Gastrocnemius medialis (tissue), 4 donors: ENCODE measurements around the gene RTKN2. TPM values are rescaled to one million over a fixed set of nuclear protein-coding genes. Genes with fewer than 3 reads are reported as not detected.

Experiments used
- ATAC-seq, 2 donors: fragments of 150-250 bp; one replicate each; pipeline ENCODE4 v1.9.1; 2016
- DNase-seq, 2 donors: peaks; one replicate each; pipeline ENCODE4 v3.0.0-alpha.2; 2019
- H3K27ac ChIP-seq, 4 donors: fragments of 200-600 bp; sonication (generic); 1 replicate in 1 of 4; 2 replicates in 3 of 4; pipeline ENCODE4 v1.5.1; 2016 to 2018; ENCODE audit warnings: mild to moderate bottlenecking in 2 of 4, moderate library complexity in 1 of 4
- H3K27me3 ChIP-seq, 3 donors: fragments of 200-600 bp; sonication (generic) in 2 of 3; 1 replicate in 1 of 3; 2 replicates in 2 of 3; pipeline versions ENCODE4 v1.5.1 to v1.6.0; 2016 to 2019; ENCODE audit warnings: mild to moderate bottlenecking in 1 of 3, moderate library complexity in 1 of 3
- H3K36me3 ChIP-seq, 2 donors: fragments of 200-600 bp; sonication (generic) in 1 of 2; one replicate each; pipeline ENCODE4 v1.5.1; 2017 to 2018
- H3K4me1 ChIP-seq, 2 donors: fragments of 200-600 bp; sonication (generic) in 1 of 2; one replicate each; pipeline ENCODE4 v1.5.1; 2016 to 2017; ENCODE audit warnings: mild to moderate bottlenecking in 2 of 2
- H3K4me3 ChIP-seq, 4 donors: fragments of 200-600 bp; sonication (generic) in 3 of 4; 1 replicate in 1 of 4; 2 replicates in 3 of 4; pipeline ENCODE4 v1.5.1; 2016 to 2019; ENCODE audit warnings: mild to moderate bottlenecking in 2 of 4
- H3K9me3 ChIP-seq, 3 donors: fragments of 200-600 bp; sonication (generic) in 2 of 3; 1 replicate in 1 of 3; 2 replicates in 2 of 3; pipeline ENCODE4 v1.5.1; 2016 to 2019
- CTCF ChIP-seq, 5 experiments: fragments of 450-650 bp in 3 of 5; fragments of 200-600 bp in 2 of 5; sonication (generic) in 2 of 5; IDR thresholded peaks in 4 of 5; conservative IDR thresholded peaks in 1 of 5; 1 replicate in 4 of 5; 2 replicates in 1 of 5; pipeline ENCODE4 v1.5.1; 2016 to 2019; ENCODE audit warnings: antibody characterized with exemption in 5 of 5, mild to moderate bottlenecking in 3 of 5, moderate library complexity in 3 of 5
- POLR2A ChIP-seq, 2 donors: fragments of 450-650 bp; IDR thresholded peaks; one replicate each; pipeline ENCODE4 v1.6.1; 2017; ENCODE audit warnings: antibody characterized with exemption in 2 of 2, mild to moderate bottlenecking in 2 of 2, moderate library complexity in 2 of 2
- in situ Hi-C, 4 donors: fragments of 200-750 bp; cut with MboI; loops; one replicate each; pipeline versions ENCODE4 v1.15.0 to v1.8.0; 2017; ENCODE audit warnings: low sequenced_read_pairs in 4 of 4
- intact Hi-C: fragments of 100-400 bp; cut with DNase I; formaldehyde crosslinking; loops from one replicate; pipeline ENCODE4 v1.15.1; 2023; ENCODE audit warnings: low total_unique reads
- total RNA-seq, 4 donors: library from RNA; depleted of rRNA; stranded (reverse); fragments of >200 nt; gene quantifications; one replicate each; pipeline versions ENCODE4 v1.1.0 to v1.2.3, GENCODE V29; 2016

RTKN2 gene
- total RNA-seq = not detected

GRCh38 chr10:62268399-62269114 is at the start of gene RTKN2:
RTKN2 (minus strand) TSS chr10:62268844; CDS start chr10:62268610, 234 bp downstream.
- peak; percentile 74 to 93 for ATAC-seq
- Histone ChIP-seq H3K9me3 (no peaks in the 10 kb centered on the region), H3K36me3 (no peaks in the 10 kb centered on the region), H3K27ac (no peak within 1 kb of the TSS), H3K27me3 (peaks cover 10 to 17% (median 15%) of the 10 kb centered on the region in 3 donors), H3K4me3 (peak within 1 kb of the TSS; percentile 66 to 96 (median 80)), H3K4me1 (peaks cover 11 to 15% of the 10 kb centered on the region in 2 donors)
- DNase-seq = peak; percentile 48 to 60
- intact Hi-C loops (no loop called here), in situ Hi-C loops (loop anchor here in 3 of 4 donors (25.0 kb wide), 2 partner anchors 381 to 1456 kb away; no protein-coding TSS in a partner anchor)
- no peak for TF ChIP-seq CTCF (IDR thresholded peaks at IDR 0.05 in 4 of 5, conservative IDR thresholded peaks at IDR 0.05 in 1 of 5)
- TF ChIP-seq POLR2A (IDR thresholded peaks at IDR 0.05) = no peak

- no peak overlapping the region for H3K4me3 ChIP-seq
Observed at GRCh38 chr10:62317257-62317656, 48.6 kb upstream of the RTKN2 start.

GRCh38 chr10:62309254-62309653 is 40.6 kb upstream of the RTKN2 start:
- H3K27ac ChIP-seq = no peak overlapping the region
- intact Hi-C loops = no loop called here
- no peak for DNase-seq
- no peaks in the 10 kb centered on the region for H3K4me1 ChIP-seq
- TF ChIP-seq POLR2A (IDR thresholded peaks at IDR 0.05) = no peak
- TF ChIP-seq CTCF (IDR thresholded peaks at IDR 0.05 in 4 of 5, conservative IDR thresholded peaks at IDR 0.05 in 1 of 5) = no peak
- no peak overlapping the region for H3K4me3 ChIP-seq
- no peak for ATAC-seq
- no peaks in the 10 kb centered on the region for H3K36me3 ChIP-seq
- in situ Hi-C loops = no loop called here
- H3K27me3 ChIP-seq = no peaks in the 10 kb centered on the region
- no peaks in the 10 kb centered on the region for H3K9me3 ChIP-seq

More at GRCh38 chr10:62317257-62317656, 48.6 kb upstream of the RTKN2 start:
- ATAC-seq = no peak
- Histone ChIP-seq H3K27ac (no peak overlapping the region), H3K36me3 (no peaks in the 10 kb centered on the region), H3K27me3 (no peaks in the 10 kb centered on the region), H3K4me1 (no peaks in the 10 kb centered on the region), H3K9me3 (no peaks in the 10 kb centered on the region)
- DNase-seq = no peak
- TF ChIP-seq CTCF (IDR thresholded peaks at IDR 0.05 in 4 of 5, conservative IDR thresholded peaks at IDR 0.05 in 1 of 5) (no peak), POLR2A (IDR thresholded peaks at IDR 0.05) (no peak)
- in situ Hi-C loops = no loop called here
- intact Hi-C loops = no loop called here

- Histone ChIP-seq H3K4me1 (no peaks in the 10 kb centered on the region), H3K27me3 (no peaks in the 10 kb centered on the region), H3K27ac (no peak overlapping the region), H3K4me3 (no peak overlapping the region), H3K9me3 (no peaks in the 10 kb centered on the region), H3K36me3 (no peaks in the 10 kb centered on the region)
- no peak for TF ChIP-seq POLR2A (IDR thresholded peaks at IDR 0.05)
- TF ChIP-seq CTCF (IDR thresholded peaks at IDR 0.05 in 4 of 5, conservative IDR thresholded peaks at IDR 0.05 in 1 of 5) = no peak
- DNase-seq (no peak), ATAC-seq (no peak)
- in situ Hi-C loops = no loop called here
- intact Hi-C loops = no loop called here
Observed at GRCh38 chr10:62308101-62308500, 39.5 kb upstream of the RTKN2 start.
